HL-60 (cell line): ENCODE results near the gene SH3RF3.

Source experiments
- DNase-seq, 2 experiments: peaks; one replicate each; pipeline ENCODE4 v3.0.0-alpha.2; 2010 to 2020; ENCODE audit warnings: low read depth in 1 of 2, low spot score in 1 of 2
- H3K27ac ChIP-seq: fragments of 250-450 bp; sonication (Bioruptor Pico); replicated peaks from 2 replicates; pipeline ENCODE4 v1.5.1; 2020; ENCODE audit warnings: mild to moderate bottlenecking, moderate library complexity
- H3K27me3 ChIP-seq: fragments of 250-450 bp; sonication (Bioruptor Pico); 2 replicates; pipeline ENCODE4 v1.5.1; 2021; ENCODE audit warnings: mild to moderate bottlenecking, moderate library complexity; ENCODE audit not compliant: insufficient read depth, poor library complexity, severe bottlenecking
- H3K4me3 ChIP-seq: replicated peaks from 2 replicates; pipeline ENCODE4 v1.5.1; 2011; ENCODE audit warnings: mild to moderate bottlenecking, control low read depth, low read length; ENCODE audit not compliant: insufficient read depth
- CTCF ChIP-seq: IDR thresholded peaks from one replicate; pipeline ENCODE4 v1.5.1; 2011; ENCODE audit warnings: low read length, control low read depth, inconsistent platforms; ENCODE audit not compliant: insufficient read depth
- GABPA ChIP-seq: IDR thresholded peaks from 2 replicates; pipeline ENCODE4 v1.6.1; 2012; ENCODE audit warnings: low read depth
- POLR2AphosphoS5 ChIP-seq: IDR thresholded peaks from 2 replicates; pipeline ENCODE4 v1.6.1; 2012; ENCODE audit warnings: low read depth
- REST ChIP-seq: IDR thresholded peaks from 2 replicates; pipeline ENCODE4 v1.6.1; 2012; ENCODE audit warnings: low read depth; ENCODE audit not compliant: insufficient replicate concordance
- SPI1 ChIP-seq: IDR thresholded peaks from 2 replicates; pipeline ENCODE4 v1.6.1; 2012; ENCODE audit warnings: low read depth, mild to moderate bottlenecking, borderline replicate concordance

The SH3RF3 gene

GRCh38 chr2:109382951-109383350 lies 253.9 kb downstream of the SH3RF3 start:
- Histone ChIP-seq H3K27me3 (no peaks in the 10 kb centered on the region), H3K4me3 (no peak overlapping the region), H3K27ac (no peak overlapping the region)
- DNase-seq: no peak
- TF ChIP-seq POLR2AphosphoS5: no peak
- no peak for TF ChIP-seq GABPA

GRCh38 chr2:109383505-109384307 lies 254.7 kb downstream of the SH3RF3 start:
- Histone ChIP-seq H3K27ac (no peak overlapping the region), H3K27me3 (no peaks in the 10 kb centered on the region), H3K4me3 (no peak overlapping the region)
- TF ChIP-seq GABPA (no peak), REST (no peak), CTCF (no peak), SPI1 (no peak), POLR2AphosphoS5 (no peak)
- no peak for DNase-seq

GRCh38 chr2:109384308-109385271 lies 255.6 kb downstream of the SH3RF3 start:
- H3K4me3 ChIP-seq: no peak overlapping the region
- no peak for DNase-seq
- TF ChIP-seq CTCF (no peak), GABPA (no peak), SPI1 (no peak), POLR2AphosphoS5 (no peak), REST (no peak)
- no peaks in the 10 kb centered on the region for H3K27me3 ChIP-seq
- no peak overlapping the region for H3K27ac ChIP-seq

- TF ChIP-seq CTCF (no peak), GABPA (no peak), SPI1 (no peak), POLR2AphosphoS5 (no peak), REST (no peak)
- Histone ChIP-seq H3K27me3 (no peaks in the 10 kb centered on the region), H3K27ac (no peak overlapping the region), H3K4me3 (no peak overlapping the region)
- no peak for DNase-seq
Observed at GRCh38 chr2:109385506-109385905, 256.5 kb downstream of the SH3RF3 start.
